ENCODE data around the gene RALGAPB. TPM values are rescaled to one million over a fixed set of nuclear protein-coding genes. Genes with fewer than 3 reads are reported as not detected.
A peak's percentile ranks its signal among the peaks of the same experiment; 100 is the strongest.

RALGAPB gene
- total and polyA plus RNA-seq, 2 of the 13 experiments (the other 11 are each of a cell fraction or from before 2014, with no cell fraction given) = 17.6 to 30.6 TPM

DNA sequence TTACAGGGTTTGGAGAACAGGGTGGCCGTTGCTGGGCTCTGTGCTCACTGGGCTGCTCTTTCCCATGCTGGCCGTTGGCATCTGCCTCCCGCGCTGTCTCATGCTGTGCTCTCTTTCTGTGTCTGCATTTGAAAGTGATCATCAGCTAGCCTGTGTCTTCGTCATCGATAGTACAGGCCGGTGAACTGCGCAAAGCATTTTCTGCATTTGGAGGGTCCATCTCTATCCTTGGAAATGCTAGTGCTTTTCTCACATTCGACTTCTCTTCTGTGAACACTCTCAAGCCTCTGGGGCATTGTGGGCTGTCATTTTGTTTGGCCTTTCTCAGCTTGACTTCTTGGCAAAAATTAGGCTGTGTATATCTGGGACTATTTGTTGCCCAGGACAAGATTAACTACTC is 30.7 kb upstream of the RALGAPB start:
- intact Hi-C loops (cut with micrococcal nuclease; ENCODE audit: unreplicated experiment) = no loop called here
- H3K27ac ChIP-seq (ENCODE audit: extremely low read length, insufficient read depth, low read length) = no peak overlapping the region
- H2AFZ ChIP-seq (ENCODE audit: low read length) = no peak overlapping the region
- no peaks in the 10 kb centered on the region for H4K20me1 ChIP-seq (ENCODE audit: insufficient read depth, low read length)
- CTCF ChIA-PET (ENCODE audit: low intra/inter-chr PET ratio, low total read pairs) = no interaction called here
- POLR2A ChIA-PET = no interaction called here
- TF ChIP-seq MAFK (conservative IDR thresholded peaks at IDR 0.05 in 1 of 2, IDR thresholded peaks at IDR 0.05 in 1 of 2; ENCODE audit: low read length in 2 of 2) (no peak), ZNF567 (CRISPR knock-in tag; IDR thresholded peaks at IDR 0.05; ENCODE audit: borderline replicate concordance) (no peak), MEIS2 (CRISPR knock-in tag; IDR thresholded peaks at IDR 0.05) (no peak)
- H3K4me1 ChIP-seq (ENCODE audit: insufficient read depth, low read length) = peaks cover 15% of the 10 kb centered on the region
- no peak overlapping the region for H3K4me2 ChIP-seq (ENCODE audit: low read depth, low read length)
- no peak overlapping the region for H3K9ac ChIP-seq (ENCODE audit: insufficient read depth, low read depth, low read length)
- H3K9me3 ChIP-seq (ENCODE audit: low read length) = no peaks in the 10 kb centered on the region
- no peak for ATAC-seq
- peaks cover 4% of the 10 kb centered on the region for H3K79me2 ChIP-seq (ENCODE audit: insufficient read depth, low read length)
- BruUV-seq (replicated peaks) = no TSS peak
- no peak overlapping the region for H3K4me3 ChIP-seq (replicated peaks in 1 of 3; ENCODE audit: insufficient read depth in 1 of 3, low read depth in 2 of 3, low read length in 3 of 3)
- no peaks in the 10 kb centered on the region for H3K36me3 ChIP-seq (replicated peaks in 1 of 2; ENCODE audit: control insufficient read depth in 1 of 2, insufficient read depth in 2 of 2, low read length in 2 of 2)
- no peak for FAIRE-seq
- in situ Hi-C loops (cut with HindIII; ENCODE audit: extremely low pct_ligation_motif_present, low pct_unique_long_range_greater_than_20kb) = loop anchor here (25.0 kb wide), 1 partner anchor 295 kb away; the partner anchor contains the start of gene ACTR5
- no peak for DNase-seq (ENCODE audit: low spot score)
- H3K27me3 ChIP-seq (ENCODE audit: control insufficient read depth in 1 of 2, insufficient read depth in 2 of 2, low read length in 2 of 2) = peaks cover 0 to 4% of the 10 kb centered on the region in 2 experiments; a peak in 1 of 5 replicates
- 67% methylated on average over 9 of the region's 9 CpGs for WGBS (ENCODE audit: low lambda C conversion rate)

DNA sequence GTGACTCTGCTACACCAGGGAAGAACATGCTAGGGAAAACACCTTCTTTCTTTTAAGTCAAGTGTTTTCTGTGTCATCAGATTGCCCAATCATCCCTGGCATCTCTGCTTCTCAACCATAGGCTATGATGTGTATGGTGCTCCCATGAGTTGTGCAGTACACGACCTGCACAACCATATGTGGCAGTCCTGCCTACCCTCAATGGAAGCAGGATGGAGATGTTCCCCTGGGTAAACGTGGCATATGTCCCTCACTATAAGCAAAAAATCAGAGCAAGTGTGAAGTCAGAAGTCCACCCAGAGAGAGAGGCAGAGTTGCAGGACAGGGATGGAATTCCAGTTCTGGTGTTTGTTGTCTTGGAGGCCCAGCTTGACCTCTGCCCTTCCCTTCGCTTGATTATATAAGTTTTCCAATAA is 27.3 kb upstream of the RALGAPB start:
- Histone ChIP-seq H3K9ac (ENCODE audit: insufficient read depth, low read depth, low read length) (no peak overlapping the region), H3K36me3 (replicated peaks in 1 of 2; ENCODE audit: control insufficient read depth in 1 of 2, insufficient read depth in 2 of 2, low read length in 2 of 2) (peaks cover 10 to 18% of the 10 kb centered on the region in 2 experiments), H3K4me1 (ENCODE audit: insufficient read depth, low read length) (peaks cover 42% of the 10 kb centered on the region), H3K4me2 (ENCODE audit: low read depth, low read length) (peak overlapping the region; percentile 92), H3K9me3 (ENCODE audit: low read length) (no peaks in the 10 kb centered on the region), H3K79me2 (ENCODE audit: insufficient read depth, low read length) (peaks cover 12% of the 10 kb centered on the region), H2AFZ (ENCODE audit: low read length) (peak overlapping the region; percentile 94), H4K20me1 (ENCODE audit: insufficient read depth, low read length) (no peaks in the 10 kb centered on the region), H3K4me3 (replicated peaks in 1 of 3; ENCODE audit: insufficient read depth in 1 of 3, low read depth in 2 of 3, low read length in 3 of 3) (peak overlapping the region in 1 of 3 experiments; percentile 99; a peak in 1 of 6 replicates), H3K27ac (ENCODE audit: extremely low read length, insufficient read depth, low read length) (no peak overlapping the region), H3K27me3 (ENCODE audit: control insufficient read depth in 1 of 2, insufficient read depth in 2 of 2, low read length in 2 of 2) (no peaks in the 10 kb centered on the region; a peak in 1 of 5 replicates)
- no TSS peak for BruUV-seq (replicated peaks)
- in situ Hi-C loops (cut with HindIII; ENCODE audit: extremely low pct_ligation_motif_present, low pct_unique_long_range_greater_than_20kb) = loop anchor here (25.0 kb wide), 1 partner anchor 292 kb away; the partner anchor contains the start of gene ACTR5
- no peak for ATAC-seq
- ChIA-PET CTCF (ENCODE audit: low intra/inter-chr PET ratio, low total read pairs) (interaction anchor here (0.8 to 6.0 kb wide), 3 partner anchors 10 to 89 kb away, joined by 3 to 314 read pairs (median 18); partner anchors contain the start of genes RALGAPB and SNHG17), POLR2A (interaction anchor here (0.6 to 5.1 kb wide), 5 partner anchors 8 to 27 kb away, joined by 3 to 294 read pairs (median 23); partner anchors contain the start of genes RALGAPB and SNHG17)
- no peak for DNase-seq (ENCODE audit: low spot score)
- WGBS (ENCODE audit: low lambda C conversion rate) = 8% methylated on average over 3 of the region's 3 CpGs
- no peak for FAIRE-seq
- intact Hi-C loops (cut with micrococcal nuclease; ENCODE audit: unreplicated experiment) = no loop called here
- no peak for TF ChIP-seq ZNF709 (CRISPR knock-in tag; IDR thresholded peaks at IDR 0.05)
- TF ChIP-seq POLR2AphosphoS2 (IDR thresholded peaks at IDR 0.05; ENCODE audit: low read depth, low read length) = no peak
- no peak for TF ChIP-seq HNRNPK (IDR thresholded peaks at IDR 0.05; ENCODE audit: low read depth, low read length, poor library complexity, severe bottlenecking)
- no peak for TF ChIP-seq CHD2 (IDR thresholded peaks at IDR 0.05; ENCODE audit: low read depth, low read length)
- TF ChIP-seq, protein P1, sequence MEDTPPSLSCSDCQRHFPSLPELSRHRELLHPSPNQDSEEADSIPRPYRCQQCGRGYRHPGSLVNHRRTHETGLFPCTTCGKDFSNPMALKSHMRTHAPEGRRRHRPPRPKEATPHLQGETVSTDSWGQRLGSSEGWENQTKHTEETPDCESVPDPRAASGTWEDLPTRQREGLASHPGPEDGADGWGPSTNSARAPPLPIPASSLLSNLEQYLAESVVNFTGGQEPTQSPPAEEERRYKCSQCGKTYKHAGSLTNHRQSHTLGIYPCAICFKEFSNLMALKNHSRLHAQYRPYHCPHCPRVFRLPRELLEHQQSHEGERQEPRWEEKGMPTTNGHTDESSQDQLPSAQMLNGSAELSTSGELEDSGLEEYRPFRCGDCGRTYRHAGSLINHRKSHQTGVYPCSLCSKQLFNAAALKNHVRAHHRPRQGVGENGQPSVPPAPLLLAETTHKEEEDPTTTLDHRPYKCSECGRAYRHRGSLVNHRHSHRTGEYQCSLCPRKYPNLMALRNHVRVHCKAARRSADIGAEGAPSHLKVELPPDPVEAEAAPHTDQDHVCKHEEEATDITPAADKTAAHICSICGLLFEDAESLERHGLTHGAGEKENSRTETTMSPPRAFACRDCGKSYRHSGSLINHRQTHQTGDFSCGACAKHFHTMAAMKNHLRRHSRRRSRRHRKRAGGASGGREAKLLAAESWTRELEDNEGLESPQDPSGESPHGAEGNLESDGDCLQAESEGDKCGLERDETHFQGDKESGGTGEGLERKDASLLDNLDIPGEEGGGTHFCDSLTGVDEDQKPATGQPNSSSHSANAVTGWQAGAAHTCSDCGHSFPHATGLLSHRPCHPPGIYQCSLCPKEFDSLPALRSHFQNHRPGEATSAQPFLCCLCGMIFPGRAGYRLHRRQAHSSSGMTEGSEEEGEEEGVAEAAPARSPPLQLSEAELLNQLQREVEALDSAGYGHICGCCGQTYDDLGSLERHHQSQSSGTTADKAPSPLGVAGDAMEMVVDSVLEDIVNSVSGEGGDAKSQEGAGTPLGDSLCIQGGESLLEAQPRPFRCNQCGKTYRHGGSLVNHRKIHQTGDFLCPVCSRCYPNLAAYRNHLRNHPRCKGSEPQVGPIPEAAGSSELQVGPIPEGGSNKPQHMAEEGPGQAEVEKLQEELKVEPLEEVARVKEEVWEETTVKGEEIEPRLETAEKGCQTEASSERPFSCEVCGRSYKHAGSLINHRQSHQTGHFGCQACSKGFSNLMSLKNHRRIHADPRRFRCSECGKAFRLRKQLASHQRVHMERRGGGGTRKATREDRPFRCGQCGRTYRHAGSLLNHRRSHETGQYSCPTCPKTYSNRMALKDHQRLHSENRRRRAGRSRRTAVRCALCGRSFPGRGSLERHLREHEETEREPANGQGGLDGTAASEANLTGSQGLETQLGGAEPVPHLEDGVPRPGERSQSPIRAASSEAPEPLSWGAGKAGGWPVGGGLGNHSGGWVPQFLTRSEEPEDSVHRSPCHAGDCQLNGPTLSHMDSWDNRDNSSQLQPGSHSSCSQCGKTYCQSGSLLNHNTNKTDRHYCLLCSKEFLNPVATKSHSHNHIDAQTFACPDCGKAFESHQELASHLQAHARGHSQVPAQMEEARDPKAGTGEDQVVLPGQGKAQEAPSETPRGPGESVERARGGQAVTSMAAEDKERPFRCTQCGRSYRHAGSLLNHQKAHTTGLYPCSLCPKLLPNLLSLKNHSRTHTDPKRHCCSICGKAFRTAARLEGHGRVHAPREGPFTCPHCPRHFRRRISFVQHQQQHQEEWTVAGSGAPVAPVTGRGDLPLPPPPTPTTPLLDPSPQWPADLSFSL (CRISPR knock-in tag; IDR thresholded peaks at IDR 0.05) = no peak
- peak; percentile 55 to 62; a peak in 1 of 4 replicates for TF ChIP-seq NR2F1 (CRISPR knock-in tag; IDR thresholded peaks at IDR 0.05)
- TF ChIP-seq POGZ (CRISPR knock-in tag; IDR thresholded peaks at IDR 0.05) = no peak
- 0 out of 2 replicates have a peak, but pooled peaks have one; percentile 12 for TF ChIP-seq CEBPG (CRISPR knock-in tag; IDR thresholded peaks at IDR 0.05)
- TF ChIP-seq HMG20B (CRISPR knock-in tag; conservative IDR thresholded peaks at IDR 0.05) = peak; percentile 44; the same call in 1 of the 2 replicates
- peak; percentile 51; the same call in 1 of the 2 replicates for TF ChIP-seq HDAC2 (CRISPR knock-in tag; IDR thresholded peaks at IDR 0.05)
